GM06990 (cell line): ENCODE data around the gene MARVELD3.
"Not testable (repeated sequence)": the region's sequence is repeated elsewhere in the genome, so short reads cannot be mapped to it uniquely, and the experiment has no call there.

Experiments
- DNase-seq: peaks from one replicate; pipeline ENCODE4 v3.0.0-alpha.2; 2011; ENCODE audit not compliant: insufficient read length; ENCODE audit errors: extremely low read depth
- H3K27me3 ChIP-seq: replicated peaks from 2 replicates; pipeline ENCODE4 v1.6.0; 2011; ENCODE audit warnings: low read length; ENCODE audit not compliant: control insufficient read depth, insufficient read depth
- H3K36me3 ChIP-seq: 2 replicates; pipeline ENCODE4 v1.5.1; 2011; ENCODE audit warnings: low read length; ENCODE audit not compliant: control insufficient read depth, insufficient read depth
- H3K4me3 ChIP-seq: replicated peaks from 2 replicates; pipeline ENCODE4 v1.5.1; 2011; ENCODE audit warnings: low read depth, mild to moderate bottlenecking, control low read depth, low read length
- TF ChIP-seq, protein P1 (sequence below): IDR thresholded peaks from 2 replicates; pipeline ENCODE4 v1.5.1; 2011; ENCODE audit warnings: low read length, control low read depth, mild to moderate bottlenecking, inconsistent platforms; ENCODE audit not compliant: insufficient read depth, poor library complexity, severe bottlenecking

Gene MARVELD3

DNA sequence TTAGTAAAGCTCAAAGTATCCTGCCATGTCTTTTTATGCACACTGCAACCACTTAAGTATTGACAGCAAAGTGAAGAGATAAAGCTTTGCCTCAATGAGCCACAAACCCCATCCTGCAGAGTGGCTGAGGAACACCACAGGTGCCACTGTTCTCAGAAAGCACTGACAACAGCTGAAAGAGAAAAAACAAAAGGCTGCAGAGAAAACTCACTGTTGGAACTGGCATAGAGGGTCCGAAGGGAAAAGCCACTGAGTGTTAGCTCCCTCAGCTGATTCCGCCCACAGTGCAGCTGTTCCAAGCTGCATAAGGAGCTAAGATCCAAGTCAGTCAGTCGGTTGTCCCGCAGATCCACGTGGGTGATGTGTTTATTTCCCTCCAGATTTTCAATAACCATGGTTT lies 50.3 kb downstream of the MARVELD3 start:
- peaks cover 3% of the 10 kb centered on the region for H3K36me3 ChIP-seq
- no peaks in the 10 kb centered on the region for H3K27me3 ChIP-seq
- TF ChIP-seq, protein P1, sequence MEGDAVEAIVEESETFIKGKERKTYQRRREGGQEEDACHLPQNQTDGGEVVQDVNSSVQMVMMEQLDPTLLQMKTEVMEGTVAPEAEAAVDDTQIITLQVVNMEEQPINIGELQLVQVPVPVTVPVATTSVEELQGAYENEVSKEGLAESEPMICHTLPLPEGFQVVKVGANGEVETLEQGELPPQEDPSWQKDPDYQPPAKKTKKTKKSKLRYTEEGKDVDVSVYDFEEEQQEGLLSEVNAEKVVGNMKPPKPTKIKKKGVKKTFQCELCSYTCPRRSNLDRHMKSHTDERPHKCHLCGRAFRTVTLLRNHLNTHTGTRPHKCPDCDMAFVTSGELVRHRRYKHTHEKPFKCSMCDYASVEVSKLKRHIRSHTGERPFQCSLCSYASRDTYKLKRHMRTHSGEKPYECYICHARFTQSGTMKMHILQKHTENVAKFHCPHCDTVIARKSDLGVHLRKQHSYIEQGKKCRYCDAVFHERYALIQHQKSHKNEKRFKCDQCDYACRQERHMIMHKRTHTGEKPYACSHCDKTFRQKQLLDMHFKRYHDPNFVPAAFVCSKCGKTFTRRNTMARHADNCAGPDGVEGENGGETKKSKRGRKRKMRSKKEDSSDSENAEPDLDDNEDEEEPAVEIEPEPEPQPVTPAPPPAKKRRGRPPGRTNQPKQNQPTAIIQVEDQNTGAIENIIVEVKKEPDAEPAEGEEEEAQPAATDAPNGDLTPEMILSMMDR, result no peak
- H3K4me3 ChIP-seq, result no peak overlapping the region
- DNase-seq, result no peak

DNA sequence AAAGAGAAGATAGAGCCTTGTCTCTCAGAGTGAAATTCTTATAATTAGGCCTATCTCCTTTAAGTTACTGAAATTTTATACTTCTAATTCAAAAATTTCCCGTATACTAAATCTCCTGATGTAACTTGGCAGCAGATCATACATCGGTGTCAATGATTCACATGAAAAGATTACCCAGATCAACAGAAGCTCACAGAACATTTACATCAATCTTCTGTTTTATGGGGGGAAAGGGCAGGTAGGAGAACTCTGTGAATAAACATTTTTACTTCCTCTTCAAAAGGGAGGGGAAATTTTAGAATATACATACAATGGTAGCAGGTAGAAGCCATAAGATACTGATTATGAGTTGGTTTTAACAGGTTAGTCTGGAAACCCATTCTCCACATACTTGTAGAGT lies 55.4 kb downstream of the MARVELD3 start:
- Histone ChIP-seq H3K27me3 (no peaks in the 10 kb centered on the region), H3K4me3 (no peak overlapping the region), H3K36me3 (peaks cover 2% of the 10 kb centered on the region; the same call in 1 of the 2 replicates)
- TF ChIP-seq, protein P1, result no peak
- DNase-seq, result no peak

DNA sequence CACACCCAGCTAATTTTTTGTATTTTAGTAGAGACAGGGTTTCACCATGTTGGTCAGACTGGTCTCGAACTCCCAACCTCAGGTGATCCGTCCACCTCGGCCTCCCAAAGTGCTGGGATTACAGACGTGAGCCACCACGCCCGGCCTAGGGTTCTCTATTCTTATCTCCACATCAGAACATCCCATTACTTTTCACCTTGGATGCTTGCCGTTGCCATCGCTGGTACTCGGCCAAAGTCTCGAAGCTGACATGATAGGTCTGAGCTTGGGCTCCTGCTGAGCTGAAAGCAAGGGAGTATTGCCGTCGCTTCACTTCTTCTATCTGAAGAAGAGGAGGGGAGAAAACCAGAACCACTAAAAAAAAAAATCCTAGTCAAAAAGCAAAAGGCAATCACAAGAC lies 58.3 kb downstream of the MARVELD3 start:
- H3K36me3 ChIP-seq, result not testable (repeated sequence)

More for the DNA sequence above, 58.3 kb downstream of the MARVELD3 start:
- H3K27me3 ChIP-seq, H3K4me3 ChIP-seq, DNase-seq: not testable (repeated sequence)
